Measurements from ENCODE around the gene ASTN1.
A peak's percentile ranks its signal among the peaks of the same experiment; 100 is the strongest.

ASTN1 gene

DNA sequence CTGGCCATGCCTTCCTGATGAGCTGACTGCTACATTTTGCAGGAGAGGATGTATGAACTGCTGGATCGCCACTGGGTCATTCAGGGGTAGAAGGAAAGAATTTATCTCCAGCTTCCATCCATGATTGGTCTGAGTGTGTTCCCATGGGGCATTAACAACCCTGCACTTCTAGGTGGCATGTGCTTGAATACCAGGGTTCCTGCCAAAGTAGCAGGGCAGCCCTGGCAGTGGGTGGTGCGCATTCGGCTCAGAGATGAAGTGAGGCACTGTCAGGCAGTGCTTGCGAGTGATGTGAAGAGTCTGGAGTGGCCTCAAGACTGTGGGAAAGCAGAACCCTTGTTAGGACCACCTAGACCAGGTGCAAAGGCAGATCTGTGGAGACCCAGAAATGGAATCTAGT is 294.9 kb downstream of the ASTN1 start:
- no peak for DNase-seq

DNA sequence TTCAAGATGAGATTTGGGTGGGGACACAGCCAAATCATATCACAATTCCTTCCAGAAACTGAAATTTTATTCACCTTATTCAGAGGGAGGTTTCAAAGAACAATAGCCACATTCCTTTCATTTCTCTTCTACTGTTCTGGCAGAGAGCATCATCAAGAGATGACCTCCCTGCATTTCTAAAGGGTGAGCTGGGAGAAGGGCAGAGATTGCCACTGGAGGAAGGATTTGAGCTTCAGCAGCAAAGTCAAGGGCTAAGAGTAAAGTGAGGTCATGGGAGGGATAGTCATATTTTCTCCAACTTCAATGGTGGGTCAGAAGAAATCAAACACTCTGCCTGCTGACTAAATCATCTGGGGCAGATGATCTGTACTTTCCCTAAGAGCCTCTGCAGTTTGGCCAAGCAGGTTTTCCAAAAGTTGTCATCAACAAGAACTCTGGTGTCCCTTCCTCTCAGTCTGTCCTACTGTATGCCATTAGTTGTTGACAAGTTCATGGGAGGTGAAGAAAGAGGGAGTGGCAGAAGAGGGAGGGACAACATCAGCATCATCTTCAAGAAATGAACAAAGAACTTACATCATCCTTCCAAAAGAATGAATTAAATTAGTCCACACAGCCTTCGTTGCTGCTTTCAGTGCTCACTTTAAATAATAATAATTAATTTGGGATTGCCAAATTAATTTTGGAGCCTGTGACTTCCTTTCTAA is 298.3 kb downstream of the ASTN1 start:
- no peak for DNase-seq

DNA sequence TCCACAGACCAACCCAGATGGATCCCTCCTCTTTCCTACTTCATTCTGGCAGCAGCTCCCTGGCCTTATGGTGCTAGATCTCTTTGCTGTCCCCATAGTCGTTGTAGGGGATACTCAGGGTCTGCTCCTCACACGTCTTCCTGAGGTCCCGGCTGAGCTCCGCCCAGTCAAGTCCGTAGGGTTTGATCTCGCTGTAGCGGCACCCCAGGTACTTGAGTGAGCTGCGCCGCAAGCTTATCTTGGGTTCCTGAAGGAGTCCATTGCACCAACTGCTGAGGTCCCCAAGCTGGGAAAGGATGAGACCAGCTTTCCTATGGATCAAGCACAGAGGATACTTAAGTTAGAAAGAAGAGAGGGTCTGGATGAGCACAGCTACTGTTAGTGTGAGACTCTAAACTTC is 300.3 kb downstream of the ASTN1 start:
- no peak for DNase-seq

DNA sequence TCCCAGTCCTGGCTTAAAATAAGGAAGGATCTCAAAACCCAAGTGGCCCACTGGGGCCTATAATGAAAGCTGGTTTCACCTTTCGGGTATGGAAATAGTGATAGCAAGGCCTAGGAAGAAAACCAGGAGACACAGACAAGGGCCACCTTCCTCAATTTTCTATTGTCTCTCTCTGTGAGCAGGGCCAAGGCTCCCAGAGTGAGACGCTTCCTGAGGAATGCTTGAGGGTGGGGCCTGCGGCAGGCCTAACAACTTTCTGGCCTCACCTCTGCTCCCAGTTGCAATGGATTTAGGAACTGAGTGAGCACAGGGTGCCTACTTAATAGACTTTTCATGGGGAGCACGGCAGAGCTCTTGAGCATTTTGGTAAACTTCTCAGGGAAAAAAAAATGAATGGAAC is 300.9 kb downstream of the ASTN1 start:
- DNase-seq: no peak

DNA sequence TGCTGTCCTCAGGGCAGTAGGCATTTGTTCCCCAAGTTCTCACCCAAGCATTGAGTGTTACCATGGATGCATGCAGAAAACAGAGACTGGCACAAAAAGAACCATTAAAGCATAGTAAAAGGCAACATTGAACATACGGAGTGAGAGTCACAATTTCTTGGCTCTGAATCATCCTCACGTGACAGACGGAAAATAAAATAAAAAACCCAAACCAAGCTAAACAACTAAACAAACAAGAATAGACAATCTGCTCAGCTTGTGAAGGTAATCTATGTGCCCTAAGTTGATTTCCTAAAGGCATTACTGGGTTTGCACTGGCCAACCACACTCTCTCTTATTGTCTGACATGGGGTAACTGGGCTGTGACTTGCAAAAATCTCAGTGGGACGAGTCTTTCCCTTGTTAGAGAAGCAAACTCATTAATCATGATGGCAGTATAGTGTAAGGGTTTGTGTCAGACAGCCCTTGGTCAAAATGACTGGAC is 306.0 kb downstream of the ASTN1 start:
- no peak for DNase-seq

DNA sequence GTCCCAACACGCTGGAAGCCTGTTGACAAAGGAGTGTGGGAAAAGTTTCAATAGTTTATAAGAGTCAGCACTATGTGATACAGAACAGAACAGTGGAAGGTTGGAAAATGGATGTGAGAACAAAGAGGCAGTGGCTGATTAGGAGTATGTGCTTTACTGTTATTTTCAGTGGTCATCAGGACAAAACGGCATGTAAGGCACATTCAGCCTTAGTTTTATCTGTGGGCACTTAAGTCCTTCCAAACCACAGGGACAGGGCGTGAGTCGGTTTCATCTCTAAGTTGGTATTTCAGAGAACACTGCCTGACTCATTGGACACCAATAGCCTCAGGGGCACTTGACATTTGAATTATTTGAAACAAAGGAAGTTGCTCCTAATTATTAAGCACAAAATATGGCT is 306.9 kb downstream of the ASTN1 start:
- DNase-seq: no peak

DNA sequence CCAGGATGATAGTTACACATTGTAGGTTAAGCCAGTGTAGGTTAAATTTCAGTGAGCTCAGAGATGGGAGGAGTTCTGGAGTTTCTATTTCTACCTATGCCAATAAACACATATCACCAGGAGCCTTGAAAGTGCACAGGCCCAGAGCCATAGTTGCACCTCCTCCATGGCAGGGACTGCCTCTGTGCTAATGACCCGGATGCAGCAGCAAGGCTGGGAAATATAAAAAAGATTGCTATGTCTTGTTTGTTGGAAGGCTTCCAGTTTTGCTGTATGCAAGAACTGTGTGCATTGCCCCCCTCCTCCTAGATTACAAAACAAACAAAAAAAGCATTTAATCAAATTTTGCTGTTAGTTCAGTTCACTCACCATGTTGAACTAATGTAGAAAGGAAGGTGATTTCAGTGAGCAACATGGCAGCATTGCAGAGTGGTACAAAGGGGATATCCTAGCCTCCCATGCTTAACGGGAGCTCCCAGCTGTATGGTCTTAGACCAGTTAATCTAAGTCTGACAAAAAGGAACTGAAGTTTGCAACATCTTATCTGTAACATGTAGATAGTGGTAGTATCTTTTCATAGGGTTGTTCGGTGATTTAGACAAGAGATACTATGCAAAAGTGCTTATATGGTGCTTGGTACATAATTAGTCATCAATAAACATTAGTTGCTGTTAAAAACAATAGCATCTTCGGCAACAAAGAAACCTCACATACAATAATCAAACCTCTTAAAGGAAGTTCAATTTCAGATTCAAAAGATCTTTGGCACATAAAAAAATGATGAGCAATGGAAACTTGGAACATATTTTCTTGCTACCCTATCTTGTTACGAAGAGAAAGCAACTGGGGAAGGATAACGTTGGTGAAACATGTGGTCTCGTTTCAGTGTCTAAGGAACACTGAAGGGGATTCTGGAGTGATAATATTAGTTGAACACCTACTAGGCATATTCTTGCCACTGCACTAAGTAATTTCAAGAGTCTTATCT is 309.5 kb downstream of the ASTN1 start:
- no peak for DNase-seq

DNA sequence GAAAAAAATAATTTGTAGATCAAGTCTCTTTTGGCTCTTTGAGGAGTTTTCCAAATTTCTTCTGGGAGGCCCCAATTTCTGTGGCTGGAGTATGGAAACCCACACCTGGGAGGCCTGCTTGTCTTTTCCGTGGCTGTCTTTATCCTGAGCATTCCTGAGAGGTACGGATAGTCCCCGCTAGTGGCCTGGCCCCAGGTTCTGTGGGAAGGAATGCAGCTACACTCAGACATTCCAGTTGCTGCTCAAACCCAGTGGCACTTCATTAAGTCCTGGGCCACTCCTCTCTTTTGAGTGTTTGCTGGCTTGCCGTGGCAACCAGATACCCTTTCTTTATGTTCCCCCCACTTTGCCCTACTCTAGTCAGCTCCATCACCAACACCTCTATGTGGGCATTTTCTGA is 310.4 kb downstream of the ASTN1 start:
- DNase-seq: no peak

DNA sequence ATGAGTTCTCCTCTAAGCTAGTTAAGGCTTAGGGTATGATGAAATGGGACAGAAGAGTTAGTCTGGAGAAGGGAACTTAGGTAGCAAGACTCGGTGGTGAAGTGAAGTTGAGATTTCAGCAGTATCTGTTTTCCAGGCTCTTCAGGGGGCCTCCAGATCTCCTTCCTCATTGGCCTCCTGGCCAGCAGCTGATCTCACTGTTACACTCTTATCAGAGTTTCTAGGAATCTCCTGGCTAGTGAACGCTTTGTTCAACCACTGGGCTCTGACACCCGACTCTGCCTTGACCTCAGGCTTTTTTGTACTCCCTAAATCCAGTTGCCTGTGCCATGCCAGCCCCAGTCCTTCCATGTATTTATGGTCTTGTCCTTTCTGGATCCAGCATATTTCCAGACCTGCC is 311.0 kb downstream of the ASTN1 start:
- no peak for DNase-seq

DNA sequence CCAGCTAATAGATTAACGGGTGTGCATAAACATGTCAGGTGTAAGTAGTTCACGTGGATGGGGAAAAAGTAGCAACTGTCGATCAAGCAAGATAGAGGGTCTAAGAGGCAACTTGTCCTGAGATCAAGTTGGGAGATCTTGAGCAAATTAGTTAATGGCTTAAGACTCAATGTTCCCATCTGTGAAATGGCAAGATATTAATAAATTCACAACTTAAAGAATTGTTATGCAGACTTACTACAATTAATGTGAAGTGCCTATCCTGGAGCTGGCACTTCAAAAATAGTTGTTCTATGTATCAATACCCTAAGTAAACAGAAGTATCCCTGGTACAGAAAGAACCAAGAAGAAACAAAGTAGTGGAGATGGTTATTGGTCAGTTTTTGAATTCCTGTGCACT is 312.4 kb downstream of the ASTN1 start:
- DNase-seq: no peak

DNA sequence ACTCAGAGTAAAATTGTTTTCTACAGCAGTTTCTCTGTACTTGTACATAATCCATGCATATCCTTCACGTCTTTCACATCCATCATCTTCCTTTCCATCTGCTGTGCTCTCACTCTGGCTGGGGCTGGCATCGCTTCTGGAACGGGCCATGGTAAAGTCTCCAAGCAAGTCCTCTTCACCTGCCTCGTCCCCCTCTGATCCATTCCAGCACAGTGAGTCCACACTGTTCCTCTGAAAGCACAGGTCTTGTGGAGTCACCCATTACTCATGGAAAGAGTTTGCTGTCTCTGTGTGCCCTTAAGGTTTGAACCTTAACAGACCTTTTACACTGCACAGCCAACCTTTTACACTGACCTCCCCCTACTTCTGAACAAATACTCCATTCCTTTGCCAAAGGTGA is 313.6 kb downstream of the ASTN1 start:
- no peak for DNase-seq

DNA sequence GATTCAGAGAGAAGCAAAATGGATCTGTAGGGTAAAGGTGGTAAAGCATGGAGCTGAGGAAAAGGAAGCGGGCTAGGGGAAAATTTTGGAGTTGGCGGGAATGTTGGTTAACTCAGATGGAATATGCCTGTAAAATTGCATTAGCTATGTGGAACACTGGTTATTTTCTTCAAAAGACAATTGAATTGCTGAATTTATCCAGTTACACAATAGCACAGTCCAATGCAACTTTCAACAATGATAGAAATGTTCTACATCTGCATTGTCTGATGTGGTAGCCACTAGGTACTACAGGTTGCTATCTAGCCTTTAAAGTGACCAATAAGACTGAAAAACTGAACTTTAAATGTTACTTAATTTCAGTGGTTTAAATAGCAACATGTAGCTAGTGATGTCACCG is 315.2 kb downstream of the ASTN1 start:
- no peak for DNase-seq

DNA sequence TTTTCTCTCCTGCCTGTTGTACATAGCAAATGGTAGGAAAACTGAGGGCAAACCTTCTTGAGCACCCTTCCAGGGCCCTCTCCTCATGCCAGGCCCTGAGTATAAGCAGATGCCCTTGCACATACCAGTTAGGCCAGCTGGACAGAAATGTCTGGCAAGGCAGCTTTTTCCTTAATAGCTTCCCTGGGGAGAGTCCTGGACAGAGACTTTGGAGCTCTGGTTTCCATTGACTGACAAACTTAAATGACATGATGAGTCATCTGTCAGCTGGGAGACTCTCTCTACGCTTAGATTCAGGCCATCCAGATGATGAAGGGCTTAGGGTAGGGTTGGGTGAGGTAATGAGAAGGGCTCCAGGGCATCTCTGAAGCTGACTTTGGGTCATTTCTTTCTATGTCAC is 317.5 kb downstream of the ASTN1 start:
- DNase-seq: peak; percentile 51

DNA sequence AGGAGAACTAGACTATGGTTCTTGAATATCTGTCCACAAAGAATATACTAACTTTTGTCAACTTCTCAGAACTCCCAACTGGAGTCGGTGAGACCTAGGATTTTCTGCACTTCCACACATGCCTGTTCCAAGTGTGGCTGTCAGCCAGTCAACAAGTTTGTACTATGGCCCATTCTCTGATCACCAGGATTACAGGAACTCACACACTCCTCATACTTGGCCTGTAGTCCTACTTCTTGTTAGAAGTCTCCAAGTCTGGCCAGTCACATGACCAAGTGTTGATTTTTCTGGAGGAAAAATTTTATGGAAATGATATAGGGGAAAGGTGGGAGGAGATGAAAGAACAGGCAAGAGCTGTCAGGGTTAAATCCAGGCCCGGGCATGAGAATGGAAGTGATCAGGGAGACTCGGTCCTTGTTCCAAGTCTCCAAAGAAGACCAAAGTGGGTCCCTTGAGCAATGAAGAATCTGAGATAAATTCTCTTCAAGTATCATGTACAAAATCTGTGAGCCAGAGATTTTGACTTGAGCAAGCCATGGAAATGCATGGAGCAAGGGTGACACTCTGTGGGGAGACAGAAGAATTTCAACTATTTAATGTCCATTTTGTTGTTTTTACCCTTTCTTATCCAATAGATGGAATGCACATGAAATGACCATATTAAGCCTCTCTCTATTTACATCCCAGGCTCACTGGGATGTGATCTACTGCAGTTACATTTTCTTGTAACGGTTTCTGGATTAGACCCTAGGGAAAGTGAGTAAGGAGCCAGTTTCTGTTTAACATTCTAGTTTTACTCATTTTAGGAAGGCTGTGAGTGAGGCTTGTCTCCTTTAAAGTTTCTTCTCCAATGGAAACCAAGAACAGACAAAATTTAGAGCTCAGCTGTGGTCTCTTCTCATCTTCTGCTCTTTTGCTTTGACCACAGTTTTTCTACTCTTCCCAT is 320.9 kb downstream of the ASTN1 start:
- DNase-seq: peak; percentile 78

DNA sequence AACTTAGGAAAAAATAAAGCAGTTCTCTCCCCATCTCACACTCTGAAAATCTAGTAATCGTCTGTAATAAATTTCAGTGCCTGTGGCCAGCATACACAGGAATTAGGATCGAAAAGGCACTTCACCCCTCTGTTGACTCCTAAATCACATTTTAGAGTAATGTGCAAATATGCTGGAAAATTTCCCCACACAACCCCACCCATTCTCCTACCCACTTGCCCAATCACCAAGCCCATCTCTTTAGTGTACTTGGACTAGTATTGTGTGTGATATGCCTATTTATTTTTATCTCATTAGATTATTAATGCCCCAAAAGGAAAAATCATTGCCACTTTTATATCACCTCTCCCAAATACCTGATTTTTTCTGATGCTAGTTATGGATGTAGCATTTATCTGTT is 323.3 kb downstream of the ASTN1 start:
- DNase-seq: no peak

DNA sequence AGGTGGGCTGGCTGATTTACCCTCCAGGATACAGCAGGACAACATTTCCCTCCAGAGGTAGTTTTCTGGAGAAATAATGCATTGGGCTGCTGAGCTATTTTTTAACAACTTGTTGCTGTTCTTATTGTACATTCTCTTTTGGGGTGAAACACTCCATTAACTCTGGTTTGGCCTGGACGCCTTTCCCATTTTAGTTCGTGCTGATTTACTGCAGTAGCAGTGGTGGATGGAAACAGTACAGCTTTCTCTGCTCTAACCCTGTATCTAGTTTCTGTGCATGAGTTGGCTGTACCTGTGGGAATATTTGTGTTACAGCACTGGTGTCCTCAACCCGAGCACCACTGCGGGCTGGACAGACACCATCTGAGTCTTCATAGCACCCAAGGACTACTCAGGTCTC is 325.3 kb downstream of the ASTN1 start:
- DNase-seq: no peak

DNA sequence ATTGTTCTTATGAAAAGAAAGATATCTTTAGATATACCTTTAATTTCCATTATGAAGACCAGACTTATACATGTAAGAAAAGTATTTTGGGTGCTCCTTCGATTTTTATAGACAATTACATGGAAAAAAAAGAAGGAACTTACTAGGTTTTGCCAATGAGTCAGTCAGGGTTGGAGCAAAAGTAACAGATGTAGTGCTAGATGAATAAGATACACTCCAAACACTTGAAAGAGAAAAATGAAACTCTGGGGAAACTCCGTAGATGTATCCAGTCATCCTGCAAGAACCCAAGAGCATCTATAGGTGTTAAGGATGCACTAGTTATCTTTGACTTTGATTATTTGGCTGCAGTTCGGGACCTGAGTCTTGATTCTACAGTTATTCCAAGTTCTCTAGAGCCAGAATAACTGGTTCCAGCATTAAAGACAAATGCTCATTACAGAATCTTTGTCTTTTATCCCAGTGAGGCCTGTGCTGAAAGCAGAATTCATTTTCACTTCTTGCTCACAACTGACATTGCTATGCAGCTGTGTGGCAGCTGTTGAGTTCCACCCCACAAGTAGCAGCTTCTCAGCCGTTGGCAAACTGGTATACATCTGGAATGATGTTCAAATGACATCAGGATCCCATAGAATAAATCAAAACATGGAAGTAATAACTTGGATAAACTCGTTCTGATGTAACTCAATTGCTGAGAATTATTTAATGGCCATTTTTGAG is 326.1 kb downstream of the ASTN1 start:
- no peak for DNase-seq

DNA sequence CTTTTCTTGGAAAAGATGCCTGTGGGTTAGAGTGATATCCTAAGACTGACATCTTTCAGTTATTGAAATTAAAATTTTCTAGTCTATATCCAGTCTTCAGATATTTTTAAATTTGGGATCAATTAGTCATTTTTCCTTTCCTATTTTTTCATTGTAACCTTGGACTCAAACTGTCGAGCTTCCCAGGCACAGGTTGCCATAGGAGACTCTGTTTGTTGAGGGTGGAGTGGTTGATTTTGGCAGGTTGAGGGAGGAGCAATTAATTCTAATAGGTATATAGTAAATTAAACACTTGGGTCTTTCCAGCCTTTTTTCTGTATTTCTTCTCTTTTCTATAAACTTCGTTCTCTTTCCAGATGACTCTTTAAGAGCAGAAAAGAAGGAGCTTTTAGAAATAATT is 326.8 kb downstream of the ASTN1 start:
- no peak for DNase-seq

DNA sequence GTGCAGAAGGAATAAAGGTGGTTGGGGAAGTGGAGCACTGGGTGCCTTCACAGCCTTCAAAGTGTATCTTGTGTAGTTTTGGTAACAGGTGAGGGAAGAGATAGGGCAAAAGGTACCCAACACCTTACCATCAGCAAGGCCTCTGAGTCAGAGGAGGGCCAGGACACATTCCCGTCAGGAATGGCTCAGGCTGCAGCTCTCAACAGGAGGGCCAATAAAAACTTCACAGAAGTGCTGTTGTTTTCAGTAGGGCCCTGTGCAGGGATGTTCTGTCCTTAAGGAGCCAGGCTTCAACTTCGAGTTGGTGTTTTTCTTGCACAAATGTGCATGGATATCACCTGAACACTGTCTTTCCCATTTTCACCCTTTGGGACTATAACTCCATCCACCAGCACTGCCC is 333.4 kb downstream of the ASTN1 start:
- DNase-seq: no peak

DNA sequence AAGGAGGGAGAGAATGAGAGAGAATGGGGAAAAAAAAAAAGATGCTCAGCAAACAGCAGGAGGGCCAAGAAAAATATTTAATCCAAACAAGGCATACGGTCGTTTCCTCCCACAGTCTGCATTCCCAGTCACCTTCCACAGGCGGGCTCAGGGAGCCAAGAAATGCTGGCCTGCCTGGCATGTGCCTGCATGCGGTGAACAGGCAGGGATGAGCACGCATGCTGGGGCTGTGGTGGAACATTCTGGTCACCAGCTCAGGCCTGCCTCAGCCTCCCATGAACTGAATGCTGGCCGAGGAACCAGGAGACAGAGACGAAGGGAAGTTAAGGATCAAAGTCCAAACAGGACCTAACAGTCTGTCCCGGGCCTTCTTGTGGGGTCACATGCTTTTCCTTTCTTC is 335.3 kb downstream of the ASTN1 start:
- no peak for DNase-seq

DNA sequence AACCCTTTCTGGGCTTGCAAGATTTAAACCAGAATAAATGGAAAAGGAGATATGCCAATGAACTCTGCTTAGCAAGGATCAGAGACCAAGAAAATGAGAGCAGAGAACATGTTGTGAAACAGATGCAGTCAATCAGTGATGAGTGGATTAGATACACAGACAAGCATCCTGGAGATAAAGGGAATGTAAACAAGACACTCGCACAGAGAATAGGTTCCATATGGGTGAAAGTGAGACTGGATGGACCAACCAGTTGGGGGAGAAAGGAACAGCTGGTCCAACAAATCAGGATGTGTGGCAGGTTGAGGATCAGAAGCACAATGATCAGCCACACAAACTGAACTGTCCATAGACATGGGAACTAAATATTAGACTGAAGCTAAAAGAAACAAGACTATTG is 338.2 kb downstream of the ASTN1 start:
- DNase-seq: peak; percentile 98

DNA sequence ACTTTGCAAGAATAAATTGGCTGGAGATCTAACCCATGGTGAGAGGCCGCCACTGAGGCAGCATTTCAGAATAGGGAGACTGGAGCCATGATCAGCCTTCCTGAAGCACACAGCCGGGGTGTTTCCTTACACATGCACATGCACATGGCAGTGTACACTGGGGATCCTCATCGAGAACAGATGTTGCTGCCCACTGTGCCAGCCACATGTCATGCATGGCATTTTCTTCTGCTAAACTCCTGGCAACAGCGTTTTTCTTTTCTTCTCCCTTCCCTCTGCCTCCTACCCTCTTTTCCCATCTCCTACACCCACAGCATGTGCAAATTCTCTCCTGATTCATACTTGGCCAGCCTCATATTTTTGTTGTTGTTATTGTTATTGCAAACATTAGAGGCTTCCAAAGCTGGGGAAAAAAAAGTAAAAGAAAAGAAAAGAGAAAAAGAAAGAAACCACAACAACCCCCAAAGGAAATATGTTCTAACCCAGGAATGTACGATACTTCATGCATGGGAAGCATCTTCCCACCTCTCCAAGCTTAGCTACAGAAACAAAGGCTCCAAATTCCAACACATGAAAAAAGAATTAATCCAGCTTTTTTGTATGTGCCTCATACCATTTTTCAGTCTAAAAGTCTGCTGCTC is 344.0 kb downstream of the ASTN1 start:
- no peak for DNase-seq

Measured in NCI-H82 (cell line).